Bronchial epithelial cell (primary cell): Measurements from ENCODE around the gene CNPY1. TPM values are rescaled to one million over a fixed set of nuclear protein-coding genes. Genes with fewer than 3 reads are reported as not detected.

Experiments
- DNase-seq: peaks from one replicate; pipeline ENCODE4 v3.0.0-alpha.2; 2010; ENCODE audit warnings: low read depth
- FAIRE-seq: peaks from 2 replicates; lab custom pipeline; 2011; peaks lifted over from hg19 to GRCh38; lab: Jason Lieb, UNC
- H3K27me3 ChIP-seq: 2 replicates; pipeline ENCODE4 v1.5.1; 2011; ENCODE audit warnings: low read length; ENCODE audit not compliant: control insufficient read depth, insufficient read depth
- H3K36me3 ChIP-seq: 2 replicates; pipeline ENCODE4 v1.5.1; 2011; ENCODE audit warnings: low read length; ENCODE audit not compliant: control insufficient read depth, insufficient read depth
- H3K4me3 ChIP-seq: 2 replicates; pipeline ENCODE4 v1.5.1; 2011; ENCODE audit warnings: mild to moderate bottlenecking, low read depth, low read length, control low read depth
- CTCF ChIP-seq: IDR thresholded peaks from 2 replicates; pipeline ENCODE4 v1.5.1; 2011; ENCODE audit warnings: mild to moderate bottlenecking, moderate library complexity, low read length, control low read depth, inconsistent platforms; ENCODE audit not compliant: insufficient read depth, severe bottlenecking
- total RNA-seq: library from RNA; depleted of rRNA; stranded (reverse); fragments of >200 nt; gene quantifications from 2 replicates; pipeline ENCODE4 v1.2.1, GENCODE V29; 2014

CNPY1 gene
- total RNA-seq, 1 donor from 2014 or later: not detected

GRCh38 chr7:155507576-155507975, 38.8 kb downstream of the CNPY1 start:
- Histone ChIP-seq H3K4me3 (no peak overlapping the region), H3K27me3 (peaks cover 24% of the 10 kb centered on the region), H3K36me3 (no peaks in the 10 kb centered on the region)
- FAIRE-seq (no peak), DNase-seq (no peak)
- TF ChIP-seq CTCF: no peak

GRCh38 chr7:155506854-155507337, 39.5 kb downstream of the CNPY1 start:
- peaks cover 26% of the 10 kb centered on the region for H3K27me3 ChIP-seq
- H3K4me3 ChIP-seq: no peak overlapping the region
- DNase-seq (peak; percentile 10), FAIRE-seq (no peak)
- TF ChIP-seq CTCF: no peak
- no peaks in the 10 kb centered on the region for H3K36me3 ChIP-seq

GRCh38 chr7:155505422-155505793, 41.0 kb downstream of the CNPY1 start:
- no peak for FAIRE-seq

GRCh38 chr7:155497149-155497901, 49.0 kb downstream of the CNPY1 start:
- Histone ChIP-seq H3K27me3 (peaks cover 2% of the 10 kb centered on the region), H3K4me3 (no peak overlapping the region), H3K36me3 (no peaks in the 10 kb centered on the region)
- TF ChIP-seq CTCF: no peak
- FAIRE-seq (no peak), DNase-seq (no peak)

More at GRCh38 chr7:155505422-155505793, 41.0 kb downstream of the CNPY1 start:
- Histone ChIP-seq H3K27me3 (peaks cover 21% of the 10 kb centered on the region), H3K4me3 (no peak overlapping the region), H3K36me3 (no peaks in the 10 kb centered on the region)
- no peak for TF ChIP-seq CTCF
- DNase-seq: no peak

- DNase-seq (no peak), FAIRE-seq (no peak)
- Histone ChIP-seq H3K27me3 (peaks cover 2% of the 10 kb centered on the region), H3K36me3 (no peaks in the 10 kb centered on the region), H3K4me3 (no peak overlapping the region)
- no peak for TF ChIP-seq CTCF
Measured at GRCh38 chr7:155496267-155497005, 49.9 kb downstream of the CNPY1 start.
